Body of pancreas (tissue), 4 donors: Measurements from ENCODE around the gene SLC22A3.

Experiments used
- POLR2A ChIP-seq, 3 donors: fragments of 450-650 bp; IDR thresholded peaks; one replicate each; pipeline ENCODE4 v1.6.1; 2016; ENCODE audit warnings: antibody characterized with exemption in 3 of 3, mild to moderate bottlenecking in 2 of 3
- TF ChIP-seq, protein P1 (sequence below), 7 experiments: fragments of 450-650 bp in 4 of 7; fragments of 200-600 bp in 3 of 7; sonication (generic) in 3 of 7; IDR thresholded peaks; one replicate each; pipeline ENCODE4 v1.5.1; 2016 to 2019; ENCODE audit warnings: antibody characterized with exemption in 7 of 7

DNA sequence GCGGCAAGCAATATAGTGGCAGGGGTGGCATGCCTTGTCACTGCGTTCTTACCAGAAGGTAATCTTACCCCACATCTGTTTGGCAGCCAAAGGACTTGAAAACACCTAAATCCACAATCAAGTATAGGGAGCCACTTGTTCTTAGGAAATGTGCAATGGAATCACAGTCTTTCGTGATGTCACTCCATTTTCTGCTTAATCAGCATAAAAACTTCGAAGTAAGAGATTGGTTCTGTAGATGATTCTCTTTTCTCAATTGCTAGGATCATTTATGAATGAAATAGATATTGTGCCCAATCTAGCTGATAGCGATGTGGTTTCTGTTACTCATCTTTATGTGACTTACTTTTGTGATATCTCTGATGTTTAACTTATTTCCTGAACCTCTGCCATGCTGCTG, 89.0 kb downstream of the SLC22A3 start:
- TF ChIP-seq, protein P1, sequence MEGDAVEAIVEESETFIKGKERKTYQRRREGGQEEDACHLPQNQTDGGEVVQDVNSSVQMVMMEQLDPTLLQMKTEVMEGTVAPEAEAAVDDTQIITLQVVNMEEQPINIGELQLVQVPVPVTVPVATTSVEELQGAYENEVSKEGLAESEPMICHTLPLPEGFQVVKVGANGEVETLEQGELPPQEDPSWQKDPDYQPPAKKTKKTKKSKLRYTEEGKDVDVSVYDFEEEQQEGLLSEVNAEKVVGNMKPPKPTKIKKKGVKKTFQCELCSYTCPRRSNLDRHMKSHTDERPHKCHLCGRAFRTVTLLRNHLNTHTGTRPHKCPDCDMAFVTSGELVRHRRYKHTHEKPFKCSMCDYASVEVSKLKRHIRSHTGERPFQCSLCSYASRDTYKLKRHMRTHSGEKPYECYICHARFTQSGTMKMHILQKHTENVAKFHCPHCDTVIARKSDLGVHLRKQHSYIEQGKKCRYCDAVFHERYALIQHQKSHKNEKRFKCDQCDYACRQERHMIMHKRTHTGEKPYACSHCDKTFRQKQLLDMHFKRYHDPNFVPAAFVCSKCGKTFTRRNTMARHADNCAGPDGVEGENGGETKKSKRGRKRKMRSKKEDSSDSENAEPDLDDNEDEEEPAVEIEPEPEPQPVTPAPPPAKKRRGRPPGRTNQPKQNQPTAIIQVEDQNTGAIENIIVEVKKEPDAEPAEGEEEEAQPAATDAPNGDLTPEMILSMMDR (IDR thresholded peaks at IDR 0.05) = no peak
- TF ChIP-seq POLR2A (IDR thresholded peaks at IDR 0.05) = no peak
